HG02852 (cell line): Measurements from ENCODE around the gene ADGRD1.
"Not testable (repeated sequence)": the region's sequence is repeated elsewhere in the genome, so short reads cannot be mapped to it uniquely, and the experiment has no call there.

Experiments
- ATAC-seq: cut with Tn5 transposase; IDR thresholded peaks from one replicate; pipeline ENCODE4 v1.9.1; 2021; ENCODE audit warnings: mild to moderate bottlenecking, moderate library complexity; ENCODE audit not compliant: unreplicated experiment

Gene ADGRD1

GRCh38 chr12:131113568-131114270 is 160.0 kb downstream of the ADGRD1 start:
- no peak for ATAC-seq

- ATAC-seq: no peak
Measured at GRCh38 chr12:131114271-131114670, 160.6 kb downstream of the ADGRD1 start.

- ATAC-seq: no peak
Measured at GRCh38 chr12:131114942-131115584, 161.4 kb downstream of the ADGRD1 start.

GRCh38 chr12:131115766-131116467 is 162.2 kb downstream of the ADGRD1 start:
- no peak for ATAC-seq

- no peak for ATAC-seq
Measured at GRCh38 chr12:131116468-131117117, 162.9 kb downstream of the ADGRD1 start.

- ATAC-seq: no peak
Measured at GRCh38 chr12:131117438-131118245, 163.9 kb downstream of the ADGRD1 start.

- ATAC-seq: no peak
Measured at GRCh38 chr12:131118371-131118770, 164.7 kb downstream of the ADGRD1 start.

GRCh38 chr12:131119345-131119744 is 165.6 kb downstream of the ADGRD1 start:
- ATAC-seq: not testable (repeated sequence)

GRCh38 chr12:131119936-131120335 is 166.2 kb downstream of the ADGRD1 start:
- ATAC-seq: no peak

GRCh38 chr12:131120831-131121271 is 167.1 kb downstream of the ADGRD1 start:
- ATAC-seq: no peak

- no peak for ATAC-seq
Measured at GRCh38 chr12:131121705-131122405, 168.1 kb downstream of the ADGRD1 start.

- ATAC-seq: no peak
Measured at GRCh38 chr12:131122631-131123030, 168.9 kb downstream of the ADGRD1 start.

GRCh38 chr12:131123817-131124216 is 170.1 kb downstream of the ADGRD1 start:
- ATAC-seq: no peak

GRCh38 chr12:131124487-131125280 is 171.0 kb downstream of the ADGRD1 start:
- no peak for ATAC-seq

GRCh38 chr12:131126662-131127173 is 173.0 kb downstream of the ADGRD1 start:
- no peak for ATAC-seq

- ATAC-seq: no peak
Measured at GRCh38 chr12:131128556-131128955, 174.8 kb downstream of the ADGRD1 start.

GRCh38 chr12:131128966-131129619 is 175.4 kb downstream of the ADGRD1 start:
- ATAC-seq: not testable (repeated sequence)

GRCh38 chr12:131129839-131130238 is 176.1 kb downstream of the ADGRD1 start:
- ATAC-seq: no peak
